Stimulated activated CD4-positive, alpha-beta T cell treated with anti-CD3 and anti-CD28 coated beads, Interleukin-1b, Interleukin-23, amount 100 ng/mL, for 4 hours (primary cell): ENCODE results near the gene DGLUCY.
"Not testable (repeated sequence)": the region's sequence is repeated elsewhere in the genome, so short reads cannot be mapped to it uniquely, and the experiment has no call there.

ENCODE experiments used
- DNase-seq, 2 donors: peaks; one replicate each; pipeline ENCODE4 v3.0.0-alpha.2; 2020; ENCODE audit warnings: low read depth in 2 of 2

The DGLUCY gene

DNA sequence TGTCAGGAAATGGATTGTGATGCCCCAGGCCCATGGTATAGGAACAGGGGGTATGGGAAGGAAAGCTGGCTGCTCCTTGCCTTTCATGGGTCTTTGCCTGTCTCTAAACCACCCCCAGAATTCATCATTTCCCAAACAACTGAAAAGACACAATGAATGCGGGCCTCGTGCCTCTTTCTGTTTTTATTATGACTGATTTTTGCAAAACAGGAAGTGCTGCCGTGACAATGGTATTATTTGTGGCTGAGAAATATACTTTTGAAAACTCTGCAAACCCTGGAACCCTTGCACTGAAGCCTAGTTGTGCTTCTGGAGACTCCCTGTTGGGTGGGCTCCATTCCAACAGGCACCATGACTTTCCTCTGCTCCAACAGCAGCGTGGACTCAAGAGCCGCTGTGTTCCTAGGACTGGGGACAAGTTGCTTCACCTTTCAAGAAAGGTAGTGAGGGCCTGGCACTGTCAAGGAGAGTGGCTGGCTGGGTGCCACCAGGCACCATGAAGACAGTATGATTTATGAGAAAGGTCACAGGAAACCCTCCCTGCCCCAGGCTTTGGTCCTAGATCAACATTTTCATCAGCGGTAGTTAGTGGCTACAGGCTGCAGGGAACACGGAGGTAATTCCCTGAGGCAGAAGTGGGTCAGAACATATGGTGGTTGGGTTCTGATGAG, 4.8 kb upstream of the DGLUCY start:
- DNase-seq, result no peak

DNA sequence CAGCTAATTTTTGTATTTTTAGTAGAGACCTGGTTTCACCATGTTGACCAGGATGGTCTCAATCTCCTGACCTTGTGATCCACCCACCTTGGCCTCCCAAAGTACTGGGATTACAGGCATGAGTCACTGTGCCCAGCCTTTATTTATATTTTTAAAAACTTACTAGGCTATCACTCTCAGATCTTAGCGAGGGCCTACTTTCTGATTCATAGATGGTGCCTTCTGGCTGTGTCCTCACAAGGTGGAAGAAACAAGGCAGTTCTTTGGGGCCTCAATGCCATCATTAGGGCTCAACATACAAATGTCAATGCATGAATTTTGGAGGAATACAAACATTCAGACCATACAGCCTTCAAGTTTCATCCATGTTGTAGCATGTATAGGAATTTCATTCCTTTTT, 2.4 kb upstream of the DGLUCY start:
- DNase-seq, result no peak

DNA sequence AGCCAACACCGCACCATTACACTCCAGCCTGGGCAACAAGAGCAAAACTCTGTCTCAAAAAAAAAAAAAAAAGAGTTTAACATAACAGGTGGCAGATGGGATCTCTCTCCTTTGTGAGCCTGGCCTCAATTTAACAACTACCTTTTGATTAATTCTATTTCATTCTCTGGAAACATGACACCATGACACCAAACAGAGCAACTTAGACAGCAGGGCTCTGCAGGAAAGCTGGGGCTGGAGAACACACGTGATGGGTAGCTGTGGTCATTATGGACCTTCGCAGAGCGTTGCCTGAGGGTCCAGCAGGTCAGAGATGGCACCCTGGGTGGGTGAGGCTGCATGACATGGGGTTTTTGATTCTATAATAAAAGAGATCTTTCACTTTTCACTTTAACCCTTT, 1.7 kb upstream of the DGLUCY start:
- no peak for DNase-seq

DNA sequence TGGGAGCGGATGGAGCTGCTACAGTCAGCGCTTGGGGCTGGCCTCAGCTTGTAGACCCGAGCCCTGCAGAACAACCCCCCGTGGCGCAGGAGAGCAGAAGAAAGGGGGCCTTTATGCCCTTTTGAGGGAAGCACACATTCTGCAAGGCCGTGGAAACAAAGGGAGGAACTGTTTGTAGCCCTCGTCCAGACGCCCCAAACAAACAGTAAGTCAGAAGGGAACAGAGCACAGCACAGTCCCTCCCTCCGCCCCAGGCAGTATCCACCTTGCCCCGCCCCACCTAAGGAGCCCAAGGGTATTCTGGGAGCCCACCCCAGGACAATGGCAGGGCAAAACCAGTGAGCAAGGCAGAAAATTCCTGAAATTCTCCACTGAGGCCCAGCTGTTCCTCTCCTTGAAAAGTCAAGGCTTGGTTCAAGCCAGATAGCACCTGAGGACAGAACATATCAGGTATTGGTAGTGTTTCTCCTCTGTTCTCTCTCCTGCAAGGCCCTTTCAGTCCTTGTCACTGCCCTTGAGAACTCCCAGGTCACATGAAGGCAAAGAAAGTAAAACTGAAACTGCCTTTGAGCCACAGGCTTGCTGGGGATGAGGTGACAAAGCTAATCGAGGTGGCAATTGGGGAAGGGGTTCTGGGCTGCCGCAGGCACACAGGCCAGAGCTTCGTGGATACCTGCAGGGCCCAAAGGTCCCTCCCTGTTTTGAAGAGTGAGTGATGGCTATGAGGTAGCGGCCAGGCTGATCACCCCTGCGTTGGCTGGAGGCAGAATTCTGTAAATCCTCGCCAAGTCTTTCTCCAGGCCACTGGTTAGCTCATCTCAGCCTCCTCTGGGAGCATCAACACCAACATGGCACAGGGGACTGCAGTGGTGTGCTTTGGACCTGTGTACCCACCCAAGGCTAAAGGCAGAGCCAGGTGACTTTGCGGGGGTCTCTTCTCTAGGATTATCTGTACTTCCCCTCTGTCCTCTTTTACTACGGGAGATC, 499 bp downstream of the DGLUCY start:
- peak; percentile 51 to 58 for DNase-seq

DNA sequence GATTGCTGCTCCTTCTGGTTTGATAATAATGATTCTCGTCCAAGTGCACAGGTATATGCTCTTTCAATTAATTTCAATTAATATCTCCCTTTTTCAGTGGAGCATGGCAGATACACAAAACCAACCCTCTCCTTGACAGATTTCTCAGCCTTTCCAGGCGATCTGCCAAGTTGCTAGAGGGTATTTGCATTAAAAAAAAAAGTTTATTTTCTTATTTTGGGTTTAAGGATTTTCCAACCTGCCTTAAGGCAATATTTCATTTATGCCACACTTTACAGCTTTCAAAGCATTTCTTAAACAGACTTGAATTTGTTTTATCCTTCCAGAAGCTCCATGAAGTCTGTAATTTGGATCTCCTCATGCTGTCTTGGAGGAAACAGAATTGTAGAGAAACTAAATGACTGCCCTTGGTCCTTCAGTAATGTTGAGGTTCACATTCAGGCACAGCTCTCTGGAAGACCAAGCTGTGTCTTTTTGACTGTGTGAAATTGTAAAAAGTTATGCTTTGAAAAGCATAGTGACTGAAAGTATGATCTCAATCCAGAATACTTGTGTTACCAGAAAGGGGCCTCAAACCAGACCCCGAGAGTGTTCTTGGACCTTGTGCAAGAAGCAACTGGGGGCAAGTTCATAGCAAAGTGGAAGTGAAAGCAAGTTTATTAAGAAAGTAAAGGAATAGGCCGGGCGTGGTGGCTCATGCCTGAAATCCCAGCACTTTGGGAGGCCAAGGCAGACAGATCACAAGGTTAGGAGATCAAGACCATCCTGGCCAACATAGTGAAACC, 2.3 kb downstream of the DGLUCY start:
- no peak for DNase-seq

DNA sequence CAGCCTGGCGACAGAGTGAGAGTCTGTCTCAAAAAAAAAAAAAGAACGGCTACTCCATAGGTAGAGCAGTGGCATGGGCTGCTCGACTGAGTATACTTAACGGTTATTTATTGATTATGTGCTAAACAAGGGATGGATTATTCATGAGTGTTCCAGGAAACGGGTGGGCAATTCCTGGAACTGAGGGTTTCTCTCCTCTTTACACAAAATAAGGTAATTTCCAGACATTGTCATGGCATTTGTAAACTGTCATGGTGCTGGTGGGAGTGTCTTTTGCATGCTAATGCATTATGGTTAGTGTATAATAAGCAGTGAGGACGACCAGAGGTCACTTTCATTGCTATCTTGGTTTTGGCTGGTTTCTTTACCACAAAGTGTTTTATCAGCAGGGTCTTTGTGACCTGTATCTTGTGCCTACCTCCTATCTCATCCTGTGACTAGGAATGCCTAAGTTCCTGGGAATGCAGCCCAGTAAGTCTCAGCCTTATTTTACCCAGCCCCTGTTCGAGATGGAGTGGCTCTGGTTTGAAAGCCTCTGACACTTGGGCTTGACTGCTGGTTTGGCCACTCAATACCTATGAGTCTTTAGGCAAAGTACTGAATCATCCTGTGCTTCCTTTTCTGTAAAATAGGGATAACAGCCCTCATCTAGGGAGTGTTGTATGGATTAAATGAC, 3.2 kb downstream of the DGLUCY start:
- peak in 1 of 2 donors; percentile 60 for DNase-seq

DNA sequence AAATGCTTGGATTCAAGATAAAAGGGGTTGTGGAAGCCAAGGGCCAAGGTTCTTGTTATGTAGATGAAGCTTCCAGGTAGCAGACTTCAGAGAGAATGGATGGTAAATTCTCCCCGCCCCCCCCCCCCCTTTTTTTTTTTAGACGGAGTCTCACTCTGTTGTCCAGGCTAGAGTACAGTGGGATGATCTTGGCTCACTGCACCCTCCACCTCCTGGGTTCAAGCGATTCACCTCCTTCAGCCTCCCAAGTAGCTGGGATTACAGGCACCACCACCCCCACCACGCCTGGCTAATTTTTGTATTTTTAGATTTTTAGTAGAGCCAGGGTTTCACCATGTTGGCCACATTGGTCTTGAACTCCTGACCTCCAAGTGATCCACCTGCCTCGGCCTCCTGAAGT, 4.1 kb downstream of the DGLUCY start:
- DNase-seq, result no peak

DNA sequence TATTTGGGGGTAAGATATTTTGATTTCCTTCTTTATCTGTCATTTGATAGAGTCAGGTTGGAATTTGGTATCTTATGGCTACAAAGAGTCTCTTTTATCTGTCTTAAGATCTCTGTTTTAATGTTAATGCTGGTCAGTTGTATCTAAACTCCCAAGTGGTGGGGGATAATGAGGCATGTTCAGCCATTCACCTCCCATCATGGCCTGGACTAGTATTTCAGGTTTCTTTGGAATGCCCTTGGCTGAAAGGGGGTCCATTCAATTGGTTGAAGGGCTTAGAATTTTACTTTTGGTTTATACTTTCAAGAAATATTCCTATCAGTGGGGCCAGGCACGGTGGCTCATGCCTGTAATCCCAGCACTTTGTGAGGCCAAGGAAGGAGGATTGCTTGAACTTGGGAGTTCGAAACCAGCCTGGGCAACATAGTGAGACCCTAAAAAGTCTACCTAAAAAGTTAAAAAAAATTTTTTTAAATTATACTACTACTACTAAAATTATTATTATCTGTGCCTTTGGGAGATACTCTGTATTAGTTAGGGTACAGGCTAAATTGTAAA, 4.7 kb downstream of the DGLUCY start:
- DNase-seq, result no peak

DNA sequence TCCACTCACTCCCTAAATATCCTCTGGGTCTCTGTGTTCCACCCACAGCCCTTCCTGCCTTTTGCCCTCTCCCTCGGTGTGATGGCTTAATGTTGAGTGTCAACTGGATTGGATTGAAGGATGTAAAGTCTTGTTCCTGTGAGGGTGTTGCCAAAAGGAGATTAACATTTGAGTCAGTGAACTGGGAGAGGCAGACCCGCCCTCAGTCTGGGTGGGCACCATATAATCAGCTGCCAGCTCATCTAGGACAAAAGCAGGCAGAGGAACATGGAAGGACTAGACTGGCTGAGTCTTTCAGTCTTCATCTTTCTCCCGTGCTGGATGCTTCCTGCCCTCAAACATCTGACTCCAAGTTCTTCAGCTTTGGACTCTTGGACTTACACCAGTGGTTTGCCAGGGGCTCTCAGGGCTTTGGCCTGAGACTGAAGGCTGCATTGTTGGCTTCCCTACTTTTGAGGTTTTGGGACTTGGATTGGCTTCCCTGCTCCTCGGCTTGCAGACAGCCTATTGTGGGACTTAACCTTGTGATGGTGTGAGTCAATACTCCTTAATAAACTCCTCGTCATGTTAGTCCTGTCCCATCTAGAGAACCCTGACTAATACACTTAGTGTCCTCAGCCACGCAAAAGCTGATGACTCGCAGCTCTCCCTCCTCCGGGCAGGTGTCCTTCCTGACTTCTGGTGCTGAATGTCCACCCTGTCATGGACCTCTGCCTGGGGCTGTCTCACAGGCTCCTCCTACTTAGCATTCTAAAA, 5.9 kb downstream of the DGLUCY start:
- DNase-seq, result no peak

DNA sequence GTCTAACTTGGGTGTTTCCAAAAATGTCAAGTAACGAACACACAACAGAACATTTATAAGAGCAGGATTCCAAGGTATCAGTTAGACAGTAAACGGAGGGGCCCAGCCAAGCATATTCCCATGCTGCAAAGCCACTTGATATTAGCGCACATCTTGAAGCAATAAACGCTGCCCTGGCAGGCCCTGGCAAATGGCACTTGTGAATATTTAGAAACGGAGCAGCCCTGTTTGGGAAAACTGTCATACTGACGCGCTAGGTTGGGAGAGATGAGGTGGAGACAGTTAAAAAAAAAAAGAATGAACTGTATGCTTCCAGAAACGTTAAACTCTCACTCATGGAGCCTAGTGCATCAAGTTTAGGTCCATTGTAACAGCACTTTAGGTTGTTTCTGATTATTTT, 9.3 kb downstream of the DGLUCY start:
- DNase-seq, result no peak

DNA sequence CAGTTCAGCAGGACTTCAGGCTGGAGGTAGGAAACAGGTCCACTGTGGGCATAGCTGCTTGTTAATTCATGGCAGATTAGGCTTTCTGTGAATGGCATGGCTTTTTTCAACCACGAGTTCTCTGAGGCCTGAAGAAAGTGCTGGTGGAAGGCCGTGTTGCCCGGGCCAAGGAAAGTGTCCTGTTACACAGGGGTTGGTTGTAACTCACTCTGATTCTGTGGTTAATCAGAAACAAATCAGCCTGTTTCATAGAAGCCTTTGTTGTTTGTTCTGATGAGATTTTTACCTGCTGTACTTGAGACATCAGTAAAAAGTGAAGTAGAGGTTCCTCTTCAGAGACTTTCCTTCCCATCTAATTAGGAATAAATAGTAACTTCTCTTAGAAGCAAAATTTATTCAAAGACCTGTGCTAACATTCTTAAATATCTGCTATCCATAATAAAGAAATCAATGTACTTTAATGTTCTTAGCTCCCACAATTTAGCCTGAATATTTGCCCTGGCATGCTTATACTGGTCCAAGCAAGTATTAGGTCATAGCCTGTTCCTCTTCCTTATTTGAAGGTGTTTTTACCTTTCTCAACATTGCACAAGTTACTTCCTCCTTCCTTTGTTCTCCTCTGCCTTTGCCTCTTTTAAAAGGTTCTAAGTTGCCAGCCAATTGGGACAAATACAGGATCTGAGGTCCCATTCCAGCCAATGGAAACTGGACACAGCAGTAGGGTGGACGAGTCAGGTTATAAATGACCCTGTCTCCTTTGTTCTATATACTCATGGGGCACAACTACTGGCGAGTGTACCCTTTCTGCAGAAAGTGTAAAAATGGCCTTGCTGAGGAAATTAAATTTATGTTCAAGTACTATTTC, 10.8 kb downstream of the DGLUCY start:
- DNase-seq, result not testable (repeated sequence)

DNA sequence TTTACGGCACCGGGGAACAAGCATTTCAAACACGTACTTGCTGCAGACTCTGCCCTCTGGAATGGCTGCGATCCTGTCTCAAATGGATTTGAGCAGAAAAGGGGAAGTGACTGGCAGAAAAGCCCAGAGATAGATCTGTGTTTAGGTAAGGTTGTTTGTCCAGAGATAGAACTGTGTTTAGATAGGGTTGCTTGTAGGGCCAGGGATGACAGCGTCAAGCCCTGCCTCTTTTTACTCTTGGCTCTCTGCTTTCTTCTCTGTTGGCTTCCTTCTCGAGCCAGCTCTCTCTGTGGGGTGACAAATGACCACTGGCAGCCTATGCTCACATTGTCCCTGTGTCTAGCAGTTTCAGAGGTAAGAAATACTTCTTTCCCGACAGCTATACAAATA, 11.4 kb downstream of the DGLUCY start:
- DNase-seq, result no peak

DNA sequence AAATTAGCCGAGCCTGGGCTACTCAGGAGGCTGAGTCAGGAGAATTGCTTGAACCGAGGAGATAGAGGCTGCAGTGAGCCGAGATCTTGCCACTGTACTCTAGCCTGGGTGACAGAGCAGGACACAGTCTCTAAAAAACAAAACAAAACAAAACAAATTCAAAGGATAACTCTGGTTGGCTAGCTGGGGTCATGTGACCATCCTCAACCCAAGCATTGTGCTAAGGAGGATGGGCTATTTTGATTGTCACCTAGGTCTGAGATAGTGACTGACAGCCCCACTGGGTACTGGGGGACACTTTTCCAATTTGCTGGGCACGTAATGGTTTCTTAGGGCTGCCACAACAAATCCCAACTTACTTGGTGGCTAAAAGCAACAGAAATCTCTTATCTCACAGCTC, 11.9 kb downstream of the DGLUCY start:
- DNase-seq, result no peak

DNA sequence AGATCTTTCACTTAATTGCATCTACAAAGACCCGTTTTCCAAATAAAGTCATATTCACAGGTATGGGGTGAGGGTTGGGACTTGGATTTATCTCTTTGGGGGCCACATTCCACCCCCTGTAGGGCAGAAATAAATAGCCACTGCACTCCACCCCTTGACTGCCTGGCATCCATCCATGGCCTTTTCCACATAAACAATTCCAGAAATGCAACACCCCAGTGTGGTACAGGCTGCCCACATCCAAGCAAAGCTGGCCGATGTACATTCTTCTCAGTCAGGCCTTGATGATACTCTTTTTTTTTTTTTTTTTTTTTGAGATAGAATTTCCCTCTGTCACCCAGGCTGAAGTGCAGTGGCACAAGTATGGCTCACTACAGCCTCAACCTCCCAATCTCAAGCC, 12.9 kb downstream of the DGLUCY start:
- DNase-seq, result no peak

DNA sequence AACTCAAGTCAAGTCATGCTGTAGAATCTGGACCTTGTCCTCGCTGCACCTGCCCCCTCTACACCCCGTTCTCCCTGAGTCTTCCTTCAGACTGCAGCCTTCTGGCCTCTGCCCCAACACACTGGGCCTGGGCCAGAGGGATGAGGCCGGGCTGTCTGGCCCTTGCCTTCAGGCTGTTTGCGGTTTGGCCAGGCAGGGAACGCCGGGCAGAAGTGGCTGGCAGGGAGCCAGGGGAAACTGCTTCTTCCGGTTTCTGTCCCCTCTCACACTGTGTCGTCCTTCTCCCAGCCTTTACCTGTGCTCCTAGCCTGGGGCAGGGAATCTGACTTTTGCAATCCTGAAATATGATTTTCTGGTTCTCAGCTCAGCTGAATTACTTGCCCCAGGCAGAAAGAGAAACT, 13.5 kb downstream of the DGLUCY start:
- no peak for DNase-seq

DNA sequence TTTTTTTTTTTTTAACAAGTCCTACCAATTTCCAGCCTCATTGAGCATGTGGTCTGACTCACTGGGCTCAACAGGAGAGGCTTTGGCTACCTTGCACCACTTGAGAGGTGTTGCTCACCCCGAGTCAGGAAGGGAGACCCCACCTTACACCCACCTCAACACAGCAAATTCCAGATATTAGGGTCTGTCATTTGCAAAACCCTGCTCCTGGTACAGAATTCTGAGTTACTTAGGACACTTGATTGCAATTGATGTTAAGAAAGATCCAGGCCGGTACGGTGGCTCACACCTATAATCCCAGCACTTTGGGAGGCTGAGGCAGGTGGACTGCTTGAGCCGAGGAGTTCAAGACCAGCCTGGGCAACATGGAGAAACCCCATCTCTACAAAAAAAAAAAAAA, 14.1 kb downstream of the DGLUCY start:
- no peak for DNase-seq

DNA sequence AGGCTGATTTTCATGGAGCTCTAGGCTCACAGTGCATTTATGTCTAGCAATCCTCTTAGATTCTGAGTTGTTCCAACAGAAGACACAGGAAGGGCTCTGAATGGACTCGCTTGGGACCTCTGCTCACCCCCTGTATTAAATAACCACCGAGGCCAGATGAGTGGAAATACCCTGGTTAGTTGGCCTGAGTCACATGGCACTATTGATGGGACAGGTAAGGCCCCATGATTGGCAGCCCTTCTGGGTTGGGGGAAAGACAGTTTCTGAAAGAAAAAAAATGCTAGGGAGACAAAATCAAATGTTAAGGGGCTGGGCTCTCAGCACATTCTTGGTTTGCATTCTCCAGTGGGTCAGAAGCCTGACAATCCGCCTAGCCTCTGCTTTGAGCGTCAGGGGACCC, 14.8 kb downstream of the DGLUCY start:
- DNase-seq, result no peak

DNA sequence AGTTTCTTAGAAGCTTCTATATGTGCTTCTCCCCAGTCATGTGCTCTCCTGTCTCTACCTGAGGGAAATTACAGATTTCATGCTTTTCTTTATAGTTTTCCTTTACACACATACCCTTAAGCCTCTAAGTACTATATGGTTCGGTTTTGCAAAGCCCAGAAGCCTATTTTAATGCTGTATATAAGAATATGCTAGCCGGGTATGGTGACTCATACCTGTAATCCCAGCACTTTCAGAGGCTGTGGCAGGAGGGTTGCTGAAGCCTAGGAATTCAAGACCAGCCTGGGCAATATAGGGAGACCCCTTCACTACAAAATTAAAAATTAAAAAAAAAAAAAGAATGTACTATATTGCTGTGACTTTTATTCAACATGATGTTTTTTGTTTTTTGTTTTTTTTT, 15.4 kb downstream of the DGLUCY start:
- no peak for DNase-seq

DNA sequence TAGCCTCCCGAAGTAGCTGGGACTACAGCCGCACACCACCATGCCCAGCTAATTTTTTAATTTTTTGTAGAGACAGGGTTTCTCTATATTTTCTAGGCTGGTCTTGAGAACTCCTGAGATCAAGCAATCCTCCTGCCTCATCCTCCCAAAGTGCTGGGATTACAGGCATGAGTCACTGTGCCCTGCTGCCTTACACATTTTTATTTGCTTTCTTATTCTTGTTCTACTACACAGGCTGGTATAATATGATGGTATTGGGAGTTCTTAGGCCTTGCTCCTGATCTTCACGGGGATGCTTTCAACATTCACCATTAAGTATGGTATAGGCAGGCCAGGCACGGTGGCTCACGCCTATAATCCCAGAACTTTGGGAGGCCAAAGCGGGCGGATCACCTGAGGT, 21.2 kb downstream of the DGLUCY start:
- no peak for DNase-seq
